ENCODE measurements around the gene YBX2.

GRCh38 chr17:7251661-7252175 is 42.7 kb downstream of the YBX2 start, which contains the start of gene CTDNEP1:
- TF ChIP-seq POLR2A (IDR thresholded peaks at IDR 0.05; ENCODE audit: low read length): no peak
- TF ChIP-seq GATA1 (IDR thresholded peaks at IDR 0.05; ENCODE audit: low read depth, low read length): no peak
